Heart right ventricle (tissue), 16 donors: ENCODE measurements around the gene NDEL1. TPM values are rescaled to one million over a fixed set of nuclear protein-coding genes. Genes with fewer than 3 reads are reported as not detected.

Source experiments
- ATAC-seq, 8 donors: fragments of 200-7000 bp; cut with Tn5 transposase; one replicate each; pipeline ENCODE4 v1.9.1; 2020; ENCODE audit warnings: mild to moderate bottlenecking in 8 of 8, moderate library complexity in 8 of 8, moderate number of reproducible peaks in 1 of 8
- DNase-seq, 2 donors: peaks; one replicate each; pipeline ENCODE4 v3.0.0-alpha.2; 2020
- H3K27ac ChIP-seq, 10 donors: fragments of 200-600 bp; sonication (generic) in 2 of 10; one replicate each; pipeline versions ENCODE4 v1.5.0 to v1.8.0; 2020 to 2022; ENCODE audit warnings: mild to moderate bottlenecking in 3 of 10
- H3K27me3 ChIP-seq, 7 donors: fragments of 200-600 bp; one replicate each; pipeline ENCODE4 v1.8.0; 2021 to 2022; ENCODE audit warnings: mild to moderate bottlenecking in 2 of 7
- H3K36me3 ChIP-seq, 9 donors: fragments of 200-600 bp; sonication (generic) in 1 of 9; one replicate each; pipeline versions ENCODE4 v1.5.0 to v1.8.0; 2020 to 2022; ENCODE audit warnings: mild to moderate bottlenecking in 2 of 9
- H3K4me1 ChIP-seq, 9 donors: fragments of 200-600 bp; sonication (generic) in 1 of 9; one replicate each; pipeline versions ENCODE4 v1.5.0 to v1.8.0; 2020 to 2022; ENCODE audit warnings: mild to moderate bottlenecking in 4 of 9
- H3K4me3 ChIP-seq, 10 donors: fragments of 200-600 bp; sonication (generic) in 2 of 10; one replicate each; pipeline versions ENCODE4 v1.5.0 to v1.8.0; 2020 to 2022; ENCODE audit warnings: mild to moderate bottlenecking in 7 of 10, moderate library complexity in 2 of 10
- H3K9me3 ChIP-seq, 11 donors: fragments of 200-600 bp in 10 of 11; sonication (generic) in 2 of 11; one replicate each; pipeline versions ENCODE4 v1.5.0 to v1.8.0; 2013 to 2022; ENCODE audit warnings: mild to moderate bottlenecking in 2 of 11, control low read depth in 1 of 11, moderate library complexity in 1 of 11
- WGBS, 2 donors: extraction: QIAGEN DNeasy Blood & Tissue Kit; methylation state at CpG; one replicate each; pipeline ENCODE4 v1.1.7; 2013; ENCODE audit warnings: inconsistent platforms in 1 of 2; 5-methylcytosine and 5-hydroxymethylcytosine counted together
- intact Hi-C, 10 donors: fragments of 100-400 bp; cut with DNase I; formaldehyde crosslinking; loops; one replicate each; pipeline versions ENCODE4 v1.11.1 to v1.14.2; 2022
- polyA plus RNA-seq, 2 donors: library from polyadenylated mRNA; stranded (reverse); fragments of 200-250 nt; gene quantifications; one replicate each; pipeline ENCODE4 v1.2.3, GENCODE V29; 2013
- total RNA-seq, 10 donors: library from RNA; stranded (reverse); fragmentation: NEBNext Ultra II Directional in 3 of 10; extraction: Animal tissue kit (Norgen Biotek cat#: 25700) in 3 of 10; gene quantifications; one replicate each; pipeline versions ENCODE4 v1.2.1 to v1.2.4, GENCODE V29; 2021 to 2023
- TF ChIP-seq, protein P1 (sequence below), 9 donors: fragments of 200-600 bp; sonication (generic) in 2 of 9; IDR thresholded peaks; one replicate each; pipeline versions ENCODE4 v1.5.0 to v1.8.0; 2021 to 2022; ENCODE audit warnings: antibody characterized with exemption in 9 of 9, mild to moderate bottlenecking in 5 of 9, moderate library complexity in 1 of 9
- donor health status: Arrhythmogenic right ventricular cardiomyopathy.
- donor health status: ischemic (EF 13 %, LVEDD 7.1; RV severe dilation, severe dysfunction).
- donor health status: healthy with polysubstance abuse.
- donor health status: DM: no; HTN: yes; CAD: no.
- donor health status: DM: no; HTN: no; CAD: no.
- donor health status: ischemic (EF 25% LVEDD 6.9; RV normal size, moderate dysfunction).
- donor health status: ischemic (EF 25% LVEDD 5.7; RV mildly dilated, moderate dysfunction).
- donor health status: healthy.
- donor health status: DM: yes; HTN: yes; CAD: no.
- donor health status: Ischemic cardiomyopathy.
- donor health status: ischemic (EF 35%, LVEDD 5.7; RV mildly dilated, moderate dysfunction).
- donor health status: nonischemic (EF 11% LVEDD 7.7; RV severe dilation, severe dysfunction).
- donor health status: DM: yes; HTN: yes; CAD: no.
- donor health status: PGD.
- donor health status: ischemic (EF 29% LVEDD 5.4; RV normal size, mild dysfunction).
- donor health status: nonischemic (EF 23%, LVEDD 6.1; RV moderate dilation, normal function).

Gene NDEL1
- total and polyA plus RNA-seq, 12 donors: 21.2 to 37.0 (median 26.9) TPM

DNA sequence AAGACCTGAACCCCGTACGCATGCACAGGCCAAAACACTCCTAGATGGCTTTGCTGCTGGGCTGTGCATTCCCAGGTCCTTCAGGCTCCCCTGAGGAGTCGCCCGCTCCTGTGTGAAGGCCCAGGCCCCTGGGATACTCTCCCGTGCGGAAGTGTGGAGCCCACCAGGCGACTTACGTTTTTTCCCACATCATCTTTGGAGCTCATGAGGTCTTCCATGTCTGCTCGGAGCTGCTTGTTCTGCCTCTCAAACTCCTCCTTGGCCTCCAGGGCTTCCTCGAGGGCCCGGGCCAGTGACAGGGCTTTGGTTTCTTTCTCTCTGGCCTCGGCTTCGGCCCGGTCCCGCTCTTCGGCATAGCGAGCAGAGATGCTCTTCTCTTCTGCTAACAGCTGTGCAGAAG is 56.4 kb downstream of the NDEL1 start:
- no peak for DNase-seq
- WGBS, 2 donors: 95 to 96% methylated on average over 17 of the region's 17 CpGs
- intact Hi-C loops: no loop called here

DNA sequence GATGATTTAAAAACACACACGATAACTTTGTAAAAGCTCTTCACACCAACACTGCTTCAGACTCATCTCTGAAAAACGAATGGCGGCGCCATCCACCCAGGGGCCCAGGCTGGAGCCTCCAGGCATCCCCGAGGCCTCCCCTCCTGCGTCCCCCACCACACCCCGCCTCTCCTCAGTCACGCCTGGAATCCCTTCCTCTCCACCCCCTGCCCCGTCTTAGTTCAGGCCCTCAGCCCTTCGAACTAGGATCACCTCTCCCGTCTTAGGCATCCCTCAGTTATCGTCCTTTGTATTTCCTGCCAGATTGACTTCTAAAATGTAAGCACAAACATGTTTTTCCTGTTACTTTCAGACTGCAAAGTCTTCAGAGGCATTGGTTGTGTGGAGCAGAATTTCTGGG is 58.3 kb downstream of the NDEL1 start:
- no peaks in the 10 kb centered on the region for H3K9me3 ChIP-seq
- no peak overlapping the region for H3K27ac ChIP-seq
- WGBS, 2 donors: 83 to 92% methylated on average over 12 of the region's 12 CpGs
- no peak for DNase-seq
- H3K27me3 ChIP-seq: no peaks in the 10 kb centered on the region
- no peak for ATAC-seq
- peaks cover 0 to 4% (median 0%) of the 10 kb centered on the region in 9 donors for H3K4me1 ChIP-seq
- TF ChIP-seq, protein P1, sequence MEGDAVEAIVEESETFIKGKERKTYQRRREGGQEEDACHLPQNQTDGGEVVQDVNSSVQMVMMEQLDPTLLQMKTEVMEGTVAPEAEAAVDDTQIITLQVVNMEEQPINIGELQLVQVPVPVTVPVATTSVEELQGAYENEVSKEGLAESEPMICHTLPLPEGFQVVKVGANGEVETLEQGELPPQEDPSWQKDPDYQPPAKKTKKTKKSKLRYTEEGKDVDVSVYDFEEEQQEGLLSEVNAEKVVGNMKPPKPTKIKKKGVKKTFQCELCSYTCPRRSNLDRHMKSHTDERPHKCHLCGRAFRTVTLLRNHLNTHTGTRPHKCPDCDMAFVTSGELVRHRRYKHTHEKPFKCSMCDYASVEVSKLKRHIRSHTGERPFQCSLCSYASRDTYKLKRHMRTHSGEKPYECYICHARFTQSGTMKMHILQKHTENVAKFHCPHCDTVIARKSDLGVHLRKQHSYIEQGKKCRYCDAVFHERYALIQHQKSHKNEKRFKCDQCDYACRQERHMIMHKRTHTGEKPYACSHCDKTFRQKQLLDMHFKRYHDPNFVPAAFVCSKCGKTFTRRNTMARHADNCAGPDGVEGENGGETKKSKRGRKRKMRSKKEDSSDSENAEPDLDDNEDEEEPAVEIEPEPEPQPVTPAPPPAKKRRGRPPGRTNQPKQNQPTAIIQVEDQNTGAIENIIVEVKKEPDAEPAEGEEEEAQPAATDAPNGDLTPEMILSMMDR (IDR thresholded peaks at IDR 0.05): no peak
- intact Hi-C loops: no loop called here
- no peak overlapping the region for H3K4me3 ChIP-seq
- peaks cover 0 to 99% (median 79%) of the 10 kb centered on the region in 9 donors for H3K36me3 ChIP-seq

More for the DNA sequence above, 56.4 kb downstream of the NDEL1 start:
- Histone ChIP-seq H3K27ac (no peak overlapping the region), H3K4me3 (no peak overlapping the region), H3K4me1 (peaks cover 0 to 4% (median 0%) of the 10 kb centered on the region in 9 donors), H3K9me3 (no peaks in the 10 kb centered on the region), H3K27me3 (no peaks in the 10 kb centered on the region), H3K36me3 (peaks cover 0 to 99% (median 77%) of the 10 kb centered on the region in 9 donors)
- TF ChIP-seq, protein P1 (IDR thresholded peaks at IDR 0.05): no peak
- ATAC-seq: no peak

DNA sequence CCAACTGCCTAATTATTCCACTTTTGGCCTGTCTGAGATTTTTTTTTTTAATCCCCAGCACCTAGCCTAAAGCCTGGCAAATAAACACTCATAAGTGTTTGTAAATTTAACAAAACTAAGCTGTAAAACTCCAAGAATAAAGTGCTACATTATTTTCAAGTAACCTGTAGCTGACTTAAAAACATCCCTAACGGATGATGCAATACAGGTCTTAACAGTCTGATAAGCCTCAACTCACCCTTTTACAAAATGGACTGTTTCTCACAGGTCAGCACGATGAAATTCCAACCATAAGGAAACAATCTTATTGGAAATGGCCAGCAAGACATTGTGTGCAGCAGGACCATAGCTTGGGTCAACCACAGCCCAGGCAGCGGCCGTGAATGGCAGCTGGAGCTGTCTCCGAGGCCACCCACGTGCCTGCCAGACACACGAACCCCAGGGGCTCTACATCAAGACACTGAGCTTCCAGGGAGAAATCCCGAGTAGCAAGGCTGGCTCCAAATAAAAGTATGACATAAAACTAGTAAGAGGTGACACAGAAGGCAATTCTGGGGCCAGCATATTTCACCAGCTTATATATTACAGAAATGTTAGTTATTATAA is 58.9 kb downstream of the NDEL1 start:
- H3K27ac ChIP-seq: no peak overlapping the region

DNA sequence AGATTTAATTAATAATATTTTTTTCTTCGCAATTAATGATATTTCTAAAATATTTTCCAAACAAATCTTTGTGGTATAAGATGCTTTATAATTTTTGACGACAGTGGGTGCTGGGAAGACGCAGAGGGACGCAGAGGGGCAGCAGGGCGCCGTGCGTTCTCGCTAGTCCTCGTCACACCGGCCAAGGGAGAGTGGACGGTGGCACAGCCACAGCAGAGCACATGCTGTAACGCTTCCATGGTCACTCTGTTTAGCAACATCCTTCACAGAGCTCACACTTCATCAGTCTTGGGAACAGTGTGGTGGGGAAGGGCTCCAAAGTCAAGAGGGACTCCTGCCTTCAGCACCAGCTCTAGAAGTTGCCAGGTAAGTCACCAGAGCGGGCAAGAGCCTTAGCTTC is 60.4 kb downstream of the NDEL1 start:
- H3K4me3 ChIP-seq: no peak overlapping the region
- no peaks in the 10 kb centered on the region for H3K4me1 ChIP-seq
- intact Hi-C loops: no loop called here
- ATAC-seq: no peak
- peaks cover 0 to 100% (median 80%) of the 10 kb centered on the region in 9 donors for H3K36me3 ChIP-seq
- no peak overlapping the region for H3K27ac ChIP-seq
- TF ChIP-seq, protein P1 (IDR thresholded peaks at IDR 0.05): no peak
- no peaks in the 10 kb centered on the region for H3K9me3 ChIP-seq
- 88 to 90% methylated on average over 13 of the region's 13 CpGs for WGBS, 2 donors
- no peak for DNase-seq
- H3K27me3 ChIP-seq: no peaks in the 10 kb centered on the region

More for the DNA sequence above, 58.9 kb downstream of the NDEL1 start:
- 87% methylated on average over 8 of the region's 8 CpGs for WGBS, 2 donors
- TF ChIP-seq, protein P1 (IDR thresholded peaks at IDR 0.05): no peak
- Histone ChIP-seq H3K27me3 (no peaks in the 10 kb centered on the region), H3K9me3 (no peaks in the 10 kb centered on the region), H3K4me1 (peaks cover 0 to 4% (median 0%) of the 10 kb centered on the region in 9 donors), H3K36me3 (peaks cover 0 to 100% (median 82%) of the 10 kb centered on the region in 9 donors), H3K4me3 (no peak overlapping the region)
- intact Hi-C loops: no loop called here
- DNase-seq (no peak), ATAC-seq (no peak)
